Measurements from ENCODE around the gene WNT4. TPM values are rescaled to one million over a fixed set of nuclear protein-coding genes. Genes with fewer than 3 reads are reported as not detected.

WNT4 gene
- total and polyA plus RNA-seq, 2 of the 8 experiments (the other 6 are each of a cell fraction or from before 2014, with no cell fraction given), result 1.3 to 6.6 TPM

- no peak for TF ChIP-seq CTCF (IDR thresholded peaks at IDR 0.05; ENCODE audit: control extremely low read depth in 1 of 3, insufficient read depth in 1 of 3, low read depth in 1 of 3, low read length in 3 of 3)
These were observed 38.8 kb downstream of the WNT4 start (continued) for GRCh38 chr1:22104094-22104493.
